Motor neuron (in vitro differentiated cells): ENCODE data around the gene SLC22A25. TPM values are rescaled to one million over a fixed set of nuclear protein-coding genes. Genes with fewer than 3 reads are reported as not detected.
"Not testable (repeated sequence)": the region's sequence is repeated elsewhere in the genome, so short reads cannot be mapped to it uniquely, and the experiment has no call there.

Experiments
- ATAC-seq, 8 experiments: fragments of 200-7000 bp; cut with Tn5 transposase; replicated peaks in 6 of 8; 2 replicates each; pipeline ENCODE4 v1.8.0; 2021; ENCODE audit warnings: mild to moderate bottlenecking in 8 of 8, moderate library complexity in 8 of 8
- H3K27ac ChIP-seq, 2 donors: fragments of 250-450 bp; sonication (Bioruptor Pico); 2 replicates each; pipeline ENCODE4 v1.9.0; 2021; ENCODE audit warnings: antibody characterized with exemption in 2 of 2, mild to moderate bottlenecking in 2 of 2, moderate library complexity in 1 of 2
- H3K4me1 ChIP-seq, 2 donors: fragments of 250-450 bp; sonication (Bioruptor Pico); replicated peaks in 1 of 2; 2 replicates each; pipeline ENCODE4 v1.6.1; 2021; ENCODE audit warnings: antibody characterized with exemption in 2 of 2, mild to moderate bottlenecking in 2 of 2, moderate library complexity in 1 of 2
- H3K4me3 ChIP-seq, 5 donors: fragments of 250-450 bp; sonication (Bioruptor Pico); 2 replicates each; pipeline ENCODE4 v1.9.0; 2021; ENCODE audit warnings: antibody characterized with exemption in 5 of 5, mild to moderate bottlenecking in 5 of 5, moderate library complexity in 4 of 5
- WGBS, 10 experiments: fragments of 450-650 bp; shearing (Covaris generic); methylation state at CpG; one replicate each; pipeline ENCODE4 v1.0.0; 2022; 5-methylcytosine and 5-hydroxymethylcytosine counted together
- in situ Hi-C, 9 experiments: fragments of 400-800 bp; cut with MboI; loops; one replicate each; pipeline ENCODE4 v1.15.0; 2021; ENCODE audit warnings: low sequenced_read_pairs in 9 of 9, low pct_unique_long_range_greater_than_20kb in 2 of 9; ENCODE audit not compliant: unreplicated experiment in 9 of 9
- total RNA-seq, 8 experiments: library from RNA; unstranded; fragments of 300-600 nt; gene quantifications; 2 replicates each; pipeline versions ENCODE4 v1.2.3 to v1.2.4, GENCODE V29; 2022

SLC22A25 gene
- under 1 TPM in 3 of 8 experiments, not detected in 5; 0.05 to 0.13 (median 0.10) TPM for total RNA-seq

GRCh38 chr11:63243533-63243932 is at the start of gene SLC22A25:
Gene SLC22A25 (minus strand): TSS chr11:63243599. CDS start chr11:63229652, 13,947 bp downstream.
- H3K27ac ChIP-seq: no peak within 1 kb of the TSS
- no peak within 1 kb of the TSS for H3K4me3 ChIP-seq
- in situ Hi-C loops: no loop called here
- ATAC-seq: peak in 2 of 8 experiments; percentile 30 to 50
- H3K4me1 ChIP-seq: no peaks in the 10 kb centered on the region
- WGBS, 10 experiments: 5 to 83% (median 50%) methylated on average over 1 to 3 of the region's 5 CpGs; no CpG with 5 or more reads in 4 of the 10 experiments

- WGBS, 10 experiments: 6 to 100% (median 87%) methylated on average over 1 to 4 of the region's 4 CpGs; no CpG with 5 or more reads in 4 of the 10 experiments
- Histone ChIP-seq H3K4me3 (no peak overlapping the region), H3K27ac (no peak overlapping the region), H3K4me1 (no peaks in the 10 kb centered on the region)
- no peak for ATAC-seq
- in situ Hi-C loops: no loop called here
These were observed 46.9 kb upstream of the SLC22A25 start for GRCh38 chr11:63290285-63290684.

- no peak overlapping the region for H3K27ac ChIP-seq
- in situ Hi-C loops: no loop called here
- 2 to 80% (median 60%) methylated on average over 1 to 5 of the region's 5 CpGs; no CpG with 5 or more reads in 1 of the 10 experiments for WGBS, 10 experiments
- peak in 2 of 8 experiments; percentile 41 to 46 for ATAC-seq
- no peak overlapping the region for H3K4me3 ChIP-seq
- no peaks in the 10 kb centered on the region for H3K4me1 ChIP-seq
These were observed 46.3 kb upstream of the SLC22A25 start for GRCh38 chr11:63289658-63290057.

- Histone ChIP-seq H3K4me3 (no peak overlapping the region), H3K27ac (no peak overlapping the region), H3K4me1 (no peaks in the 10 kb centered on the region)
- ATAC-seq: no peak
- in situ Hi-C loops: no loop called here
These were observed 39.2 kb upstream of the SLC22A25 start for GRCh38 chr11:63282579-63282978.

GRCh38 chr11:63280920-63281319 is 37.5 kb upstream of the SLC22A25 start:
- H3K4me1 ChIP-seq: no peaks in the 10 kb centered on the region
- in situ Hi-C loops: no loop called here

GRCh38 chr11:63277345-63277943 is 34.0 kb upstream of the SLC22A25 start:
- H3K4me3 ChIP-seq: no peak overlapping the region
- in situ Hi-C loops: no loop called here
- H3K4me1 ChIP-seq: no peaks in the 10 kb centered on the region
- H3K27ac ChIP-seq: no peak overlapping the region
- 0 to 60% (median 0%) methylated on average over 1 of the region's 1 CpG; no CpG with 5 or more reads in 5 of the 10 experiments for WGBS, 10 experiments
- ATAC-seq: peak in 2 of 8 experiments; percentile 61 to 70

More at GRCh38 chr11:63280920-63281319, 37.5 kb upstream of the SLC22A25 start:
- Histone ChIP-seq H3K27ac (no peak overlapping the region), H3K4me3 (no peak overlapping the region)
- ATAC-seq: no peak

GRCh38 chr11:63274776-63275175 is 31.4 kb upstream of the SLC22A25 start:
- 0 to 90% (median 73%) methylated on average over 1 of the region's 1 CpG; no CpG with 5 or more reads in 6 of the 10 experiments for WGBS, 10 experiments
- in situ Hi-C loops: no loop called here
- ATAC-seq: peak in 1 of 8 experiments; percentile 35
- Histone ChIP-seq H3K27ac (no peak overlapping the region), H3K4me1 (no peaks in the 10 kb centered on the region), H3K4me3 (no peak overlapping the region)

GRCh38 chr11:63273685-63274084 is 30.3 kb upstream of the SLC22A25 start:
- Histone ChIP-seq H3K4me3 (no peak overlapping the region), H3K27ac (no peak overlapping the region), H3K4me1 (no peaks in the 10 kb centered on the region)
- in situ Hi-C loops: no loop called here
- WGBS, 10 experiments: 0 to 95% (median 80%) methylated on average over 1 to 3 of the region's 3 CpGs; no CpG with 5 or more reads in 1 of the 10 experiments
- ATAC-seq: no peak

GRCh38 chr11:63262547-63262946 is 19.1 kb upstream of the SLC22A25 start:
- no peak overlapping the region for H3K27ac ChIP-seq

GRCh38 chr11:63251312-63251711 is 7.9 kb upstream of the SLC22A25 start:
- 0 to 100% (median 75%) methylated on average over 1 to 2 of the region's 2 CpGs; no CpG with 5 or more reads in 3 of the 10 experiments for WGBS, 10 experiments
- H3K4me3 ChIP-seq: no peak overlapping the region
- no peak overlapping the region for H3K27ac ChIP-seq
- H3K4me1 ChIP-seq: no peaks in the 10 kb centered on the region
- ATAC-seq: no peak
- in situ Hi-C loops: no loop called here

More at GRCh38 chr11:63262547-63262946, 19.1 kb upstream of the SLC22A25 start:
- ATAC-seq: no peak
- WGBS, 10 experiments: 0 to 80% (median 13%) methylated on average over 1 to 3 of the region's 3 CpGs; no CpG with 5 or more reads in 1 of the 10 experiments
- in situ Hi-C loops: no loop called here
- Histone ChIP-seq H3K4me1 (no peaks in the 10 kb centered on the region), H3K4me3 (no peak overlapping the region)

GRCh38 chr11:63250162-63251050 is 7.0 kb upstream of the SLC22A25 start:
- 0 to 100% (median 80%) methylated on average over 1 to 5 of the region's 5 CpGs; no CpG with 5 or more reads in 1 of the 10 experiments for WGBS, 10 experiments
- no peak overlapping the region for H3K4me3 ChIP-seq
- H3K27ac ChIP-seq: no peak overlapping the region
- ATAC-seq: no peak
- in situ Hi-C loops: no loop called here
- H3K4me1 ChIP-seq: no peaks in the 10 kb centered on the region

GRCh38 chr11:63248966-63249365 is 5.6 kb upstream of the SLC22A25 start:
- Histone ChIP-seq H3K4me1 (no peaks in the 10 kb centered on the region), H3K27ac (no peak overlapping the region), H3K4me3 (no peak overlapping the region)
- ATAC-seq: no peak
- 0 to 90% (median 74%) methylated on average over 1 to 3 of the region's 3 CpGs for WGBS, 10 experiments
- in situ Hi-C loops: no loop called here

GRCh38 chr11:63247237-63248002 is 4.0 kb upstream of the SLC22A25 start:
- ATAC-seq, H3K4me3 ChIP-seq, H3K27ac ChIP-seq, H3K4me1 ChIP-seq, in situ Hi-C loops: not testable (repeated sequence)
- WGBS, 10 experiments: 0 to 76% (median 57%) methylated on average over 1 to 7 of the region's 7 CpGs
